Dermis lymphatic vessel endothelial cell (primary cell): ENCODE measurements around the gene CCPG1. TPM values are rescaled to one million over a fixed set of nuclear protein-coding genes. Genes with fewer than 3 reads are reported as not detected.

Source experiments
- total RNA-seq: library from RNA; depleted of rRNA; stranded (reverse); fragments of >200 nt; gene quantifications from 2 replicates; pipeline ENCODE4 v1.2.1, GENCODE V29; 2014

Gene CCPG1, protein sequence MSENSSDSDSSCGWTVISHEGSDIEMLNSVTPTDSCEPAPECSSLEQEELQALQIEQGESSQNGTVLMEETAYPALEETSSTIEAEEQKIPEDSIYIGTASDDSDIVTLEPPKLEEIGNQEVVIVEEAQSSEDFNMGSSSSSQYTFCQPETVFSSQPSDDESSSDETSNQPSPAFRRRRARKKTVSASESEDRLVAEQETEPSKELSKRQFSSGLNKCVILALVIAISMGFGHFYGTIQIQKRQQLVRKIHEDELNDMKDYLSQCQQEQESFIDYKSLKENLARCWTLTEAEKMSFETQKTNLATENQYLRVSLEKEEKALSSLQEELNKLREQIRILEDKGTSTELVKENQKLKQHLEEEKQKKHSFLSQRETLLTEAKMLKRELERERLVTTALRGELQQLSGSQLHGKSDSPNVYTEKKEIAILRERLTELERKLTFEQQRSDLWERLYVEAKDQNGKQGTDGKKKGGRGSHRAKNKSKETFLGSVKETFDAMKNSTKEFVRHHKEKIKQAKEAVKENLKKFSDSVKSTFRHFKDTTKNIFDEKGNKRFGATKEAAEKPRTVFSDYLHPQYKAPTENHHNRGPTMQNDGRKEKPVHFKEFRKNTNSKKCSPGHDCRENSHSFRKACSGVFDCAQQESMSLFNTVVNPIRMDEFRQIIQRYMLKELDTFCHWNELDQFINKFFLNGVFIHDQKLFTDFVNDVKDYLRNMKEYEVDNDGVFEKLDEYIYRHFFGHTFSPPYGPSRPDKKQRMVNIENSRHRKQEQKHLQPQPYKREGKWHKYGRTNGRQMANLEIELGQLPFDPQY
- 72.1 and 81.2 TPM in 2 replicates for total RNA-seq

DNA sequence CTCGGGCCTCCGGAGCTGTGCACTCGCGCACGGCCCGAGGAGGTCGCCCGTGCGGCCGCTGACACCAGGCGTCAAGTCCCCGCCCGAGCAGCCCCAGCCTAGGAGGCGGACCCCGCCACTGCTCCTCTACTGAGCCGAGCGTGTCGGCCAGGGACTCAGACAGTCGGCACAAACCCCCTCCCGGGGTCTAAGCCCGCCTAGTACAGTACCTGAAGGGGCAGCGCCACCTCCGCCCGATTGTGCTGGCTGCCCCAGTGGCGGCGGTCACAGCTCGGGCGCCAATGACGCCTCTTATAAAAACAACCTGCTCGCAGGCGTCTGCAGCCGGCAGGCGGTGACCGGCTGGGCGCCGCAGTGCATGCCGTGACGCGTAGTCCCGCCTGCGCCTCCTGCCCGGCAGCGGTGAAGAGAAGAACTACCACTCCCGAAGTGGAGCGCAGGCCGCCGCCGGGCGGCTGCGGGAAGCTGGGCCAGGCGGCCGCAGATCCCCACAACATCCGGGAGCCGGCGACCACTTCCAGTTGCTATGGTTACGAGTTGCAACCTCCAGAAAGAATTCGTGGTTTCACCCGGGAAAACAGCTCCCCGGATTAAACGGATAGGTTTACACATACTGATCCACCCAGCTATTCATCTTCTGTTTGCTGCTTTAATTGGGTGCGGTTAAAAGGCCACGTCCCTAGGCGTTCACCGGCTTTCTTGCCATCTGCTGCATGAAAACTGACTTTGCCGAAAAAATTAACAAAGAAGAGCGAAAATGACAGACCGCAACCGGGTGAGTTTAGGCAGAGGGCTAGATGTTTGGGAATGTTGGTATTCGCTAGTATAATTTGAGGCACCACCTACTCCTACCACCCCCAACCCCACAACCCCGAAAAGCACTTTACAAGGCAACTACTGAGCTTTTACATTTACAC, at the start of gene CCPG1, which contains the start of gene PIERCE2:
Gene CCPG1, minus strand, starts transcription at position 348 of the 917 bp plus-strand sequence. CDS start 18,935 bp downstream, outside the sequence.
Gene PIERCE2, plus strand, starts transcription at position 484 of the 917 bp plus-strand sequence. Its CDS starts 274 bp downstream, at position 758.

DNA sequence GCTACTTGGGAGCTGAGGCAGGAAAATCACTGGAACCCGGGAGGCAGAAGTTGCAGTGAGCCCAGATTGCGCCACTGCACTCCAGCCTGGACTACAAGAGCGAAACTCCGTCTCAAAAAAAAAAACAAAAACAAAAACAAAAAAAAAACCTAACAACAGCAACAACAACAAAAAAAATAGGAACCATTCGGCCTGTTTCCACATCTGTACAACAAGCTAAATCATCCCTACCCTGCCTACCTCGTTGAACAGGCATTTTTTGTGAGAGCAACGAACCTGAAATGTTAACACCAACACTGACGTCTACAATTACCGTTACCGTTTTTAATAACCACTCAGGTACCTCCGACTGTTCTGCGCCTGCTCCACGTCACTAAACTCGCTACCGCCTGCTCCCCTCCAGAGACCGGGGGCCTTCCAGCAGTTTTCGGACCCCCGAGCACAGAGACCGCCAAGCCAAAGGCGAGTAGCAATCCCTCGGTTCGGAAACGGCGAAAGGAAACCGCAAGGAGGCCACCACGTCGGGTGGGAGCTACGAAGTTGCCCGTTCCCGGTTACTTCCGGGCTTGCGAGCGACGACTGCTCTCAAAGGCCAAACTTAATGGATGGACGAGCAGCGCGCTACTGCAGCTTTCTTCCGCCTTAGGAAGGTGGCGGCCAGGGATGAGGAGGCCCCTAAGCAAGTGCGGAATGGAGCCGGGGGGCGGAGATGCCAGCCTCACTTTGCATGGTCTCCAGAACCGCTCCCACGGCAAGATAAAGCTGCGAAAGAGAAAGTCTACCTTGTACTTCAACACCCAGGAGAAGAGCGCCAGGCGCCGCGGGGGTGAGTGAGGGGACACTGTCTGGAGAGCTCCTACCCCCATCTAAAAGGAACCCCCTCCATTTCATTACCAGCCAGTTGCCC, 89.3 kb downstream of the CCPG1 start, which contains the start of the genes PIGB and PIGBOS1:
Gene PIGB, plus strand, starts transcription at position 635 of the 907 bp plus-strand sequence. Its CDS starts 29 bp downstream, at position 664.
Gene PIGBOS1, minus strand, starts transcription at position 536 of the 907 bp plus-strand sequence. CDS start 1,331 bp downstream, outside the sequence.

Other genes with a start within 250 kb of the CCPG1 start
- gene RSL24D1, start 211.4 kb downstream of the CCPG1 start, total RNA-seq = 67.9 and 98.2 TPM in 2 replicates
- 7.0 and 9.3 TPM in 2 replicates for gene RAB27A, start 118.5 kb downstream of the CCPG1 start, total RNA-seq
- 8.1 and 8.5 TPM in 2 replicates for gene PIGBOS1, start 89.2 kb downstream of the CCPG1 start, total RNA-seq
- gene PIGB, start 89.1 kb downstream of the CCPG1 start, total RNA-seq = 8.3 and 11.4 TPM in 2 replicates
- gene PIERCE2, start 136 bp upstream of the CCPG1 start, total RNA-seq = 0.76 and 1.8 TPM in 2 replicates
- 0.98 and 2.7 TPM in 2 replicates for gene DNAAF4, start 99.9 kb upstream of the CCPG1 start, total RNA-seq
- gene PYGO1, start 180.0 kb upstream of the CCPG1 start, total RNA-seq = 0.11 and 0.26 TPM in 2 replicates